Measurements from ENCODE around the gene HLA-DQA1.
"Not testable (repeated sequence)": the region's sequence is repeated elsewhere in the genome, so short reads cannot be mapped to it uniquely, and the experiment has no call there.

The HLA-DQA1 gene

GRCh38 chr6:32645047-32645703, 8.0 kb downstream of the HLA-DQA1 start:
- TF ChIP-seq CTCF (IDR thresholded peaks at IDR 0.05; ENCODE audit: low read depth, low read length), result no peak
- no peak for DNase-seq
- Histone ChIP-seq H3K27me3 (no peaks in the 10 kb centered on the region), H3K36me3 (no peaks in the 10 kb centered on the region), H3K4me3 (ENCODE audit: low read depth, low read length) (no peak overlapping the region), H3K4me1 (no peaks in the 10 kb centered on the region), H3K9me3 (no peaks in the 10 kb centered on the region)

- Histone ChIP-seq H3K4me1 (no peaks in the 10 kb centered on the region), H3K36me3 (no peaks in the 10 kb centered on the region), H3K27me3 (no peaks in the 10 kb centered on the region), H3K4me3 (ENCODE audit: low read depth, low read length) (no peak overlapping the region), H3K9me3 (no peaks in the 10 kb centered on the region)
- DNase-seq, result no peak
- no peak for TF ChIP-seq CTCF (IDR thresholded peaks at IDR 0.05; ENCODE audit: low read depth, low read length)
Observed at GRCh38 chr6:32655203-32655710, 18.1 kb downstream of the HLA-DQA1 start.

GRCh38 chr6:32657329-32657728, 20.1 kb downstream of the HLA-DQA1 start:
- H3K4me3 ChIP-seq (ENCODE audit: low read depth, low read length); DNase-seq; H3K27me3 ChIP-seq; H3K36me3 ChIP-seq; H3K9me3 ChIP-seq; H3K4me1 ChIP-seq: not testable (repeated sequence)

- DNase-seq; H3K9me3 ChIP-seq; H3K4me3 ChIP-seq (ENCODE audit: low read depth, low read length); H3K4me1 ChIP-seq; H3K27me3 ChIP-seq; H3K36me3 ChIP-seq: not testable (repeated sequence)
Observed at GRCh38 chr6:32657819-32658218, 20.6 kb downstream of the HLA-DQA1 start.

GRCh38 chr6:32658268-32658897, 21.2 kb downstream of the HLA-DQA1 start:
- no peak for TF ChIP-seq CTCF (IDR thresholded peaks at IDR 0.05; ENCODE audit: low read depth, low read length)
- Histone ChIP-seq H3K4me1 (no peaks in the 10 kb centered on the region), H3K36me3 (no peaks in the 10 kb centered on the region), H3K27me3 (no peaks in the 10 kb centered on the region), H3K4me3 (ENCODE audit: low read depth, low read length) (no peak overlapping the region), H3K9me3 (no peaks in the 10 kb centered on the region)
- DNase-seq, result no peak

- Histone ChIP-seq H3K4me1 (no peaks in the 10 kb centered on the region), H3K9me3 (no peaks in the 10 kb centered on the region), H3K4me3 (ENCODE audit: low read depth, low read length) (no peak overlapping the region), H3K27me3 (peaks cover 4% of the 10 kb centered on the region; the same call in 1 of the 2 replicates), H3K36me3 (no peaks in the 10 kb centered on the region)
- TF ChIP-seq CTCF (IDR thresholded peaks at IDR 0.05; ENCODE audit: low read depth, low read length), result no peak
- DNase-seq, result no peak
Observed at GRCh38 chr6:32659856-32660595, 22.8 kb downstream of the HLA-DQA1 start.

- TF ChIP-seq CTCF (IDR thresholded peaks at IDR 0.05; ENCODE audit: low read depth, low read length), result no peak
- Histone ChIP-seq H3K4me1 (no peaks in the 10 kb centered on the region), H3K36me3 (no peaks in the 10 kb centered on the region), H3K27me3 (peaks cover 8% of the 10 kb centered on the region), H3K9me3 (no peaks in the 10 kb centered on the region), H3K4me3 (ENCODE audit: low read depth, low read length) (no peak overlapping the region)
- no peak for DNase-seq
Observed at GRCh38 chr6:32662099-32662498, 24.9 kb downstream of the HLA-DQA1 start.

All from BE2C (cell line).